NB4 (cell line): Measurements from ENCODE around the gene FHIT.

Source experiments
- MYC ChIP-seq: IDR thresholded peaks from 2 replicates; pipeline ENCODE4 v1.6.1; 2011; ENCODE audit warnings: low read depth, low read length
- POLR2A ChIP-seq: IDR thresholded peaks from 2 replicates; pipeline ENCODE4 v1.6.1; 2011; ENCODE audit warnings: mild to moderate bottlenecking; ENCODE audit not compliant: insufficient read length; ENCODE audit errors: extremely low read depth
- TF ChIP-seq, protein P1 (sequence below): IDR thresholded peaks from one replicate; pipeline ENCODE4 v1.5.1; 2012; ENCODE audit warnings: low read depth, low read length
- TF ChIP-seq, protein P2 (sequence below): IDR thresholded peaks from 2 replicates; pipeline ENCODE4 v1.6.1; 2011; ENCODE audit warnings: low read depth, low read length

DNA sequence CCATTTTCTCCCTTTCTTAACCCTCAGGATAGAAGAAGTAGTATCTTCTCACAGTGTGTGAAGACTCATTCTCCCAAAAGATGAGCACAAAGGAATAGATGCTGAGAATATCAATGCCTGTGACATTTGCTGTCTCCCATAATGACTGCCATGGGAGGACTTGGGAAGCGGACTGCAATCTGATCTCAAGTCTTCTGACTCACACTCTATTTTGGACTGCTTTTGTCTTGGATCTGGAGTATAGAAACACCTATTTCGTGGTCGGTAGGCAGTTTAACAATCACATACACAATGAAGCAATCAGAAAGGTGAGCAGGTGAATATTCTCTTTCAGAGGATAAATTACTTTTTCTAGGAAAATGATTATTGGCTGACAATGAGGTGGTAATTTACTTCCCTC is 852.0 kb downstream of the FHIT start:
- TF ChIP-seq, protein P1, sequence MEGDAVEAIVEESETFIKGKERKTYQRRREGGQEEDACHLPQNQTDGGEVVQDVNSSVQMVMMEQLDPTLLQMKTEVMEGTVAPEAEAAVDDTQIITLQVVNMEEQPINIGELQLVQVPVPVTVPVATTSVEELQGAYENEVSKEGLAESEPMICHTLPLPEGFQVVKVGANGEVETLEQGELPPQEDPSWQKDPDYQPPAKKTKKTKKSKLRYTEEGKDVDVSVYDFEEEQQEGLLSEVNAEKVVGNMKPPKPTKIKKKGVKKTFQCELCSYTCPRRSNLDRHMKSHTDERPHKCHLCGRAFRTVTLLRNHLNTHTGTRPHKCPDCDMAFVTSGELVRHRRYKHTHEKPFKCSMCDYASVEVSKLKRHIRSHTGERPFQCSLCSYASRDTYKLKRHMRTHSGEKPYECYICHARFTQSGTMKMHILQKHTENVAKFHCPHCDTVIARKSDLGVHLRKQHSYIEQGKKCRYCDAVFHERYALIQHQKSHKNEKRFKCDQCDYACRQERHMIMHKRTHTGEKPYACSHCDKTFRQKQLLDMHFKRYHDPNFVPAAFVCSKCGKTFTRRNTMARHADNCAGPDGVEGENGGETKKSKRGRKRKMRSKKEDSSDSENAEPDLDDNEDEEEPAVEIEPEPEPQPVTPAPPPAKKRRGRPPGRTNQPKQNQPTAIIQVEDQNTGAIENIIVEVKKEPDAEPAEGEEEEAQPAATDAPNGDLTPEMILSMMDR: no peak
- no peak for TF ChIP-seq POLR2A
- TF ChIP-seq, protein P2, sequence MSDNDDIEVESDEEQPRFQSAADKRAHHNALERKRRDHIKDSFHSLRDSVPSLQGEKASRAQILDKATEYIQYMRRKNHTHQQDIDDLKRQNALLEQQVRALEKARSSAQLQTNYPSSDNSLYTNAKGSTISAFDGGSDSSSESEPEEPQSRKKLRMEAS: no peak
- no peak for TF ChIP-seq MYC
